Breast epithelium (tissue), 3 donors: ENCODE results near the gene NEURL1B.

Experiments used
- POLR2A ChIP-seq: fragments of 450-650 bp; IDR thresholded peaks from one replicate; pipeline ENCODE4 v1.6.1; 2016; ENCODE audit warnings: antibody characterized with exemption, mild to moderate bottlenecking, moderate library complexity
- POLR2AphosphoS5 ChIP-seq, 3 donors: sonication (generic); formaldehyde crosslinking; IDR thresholded peaks; one replicate each; pipeline ENCODE4 v1.6.1; 2017; ENCODE audit warnings: antibody characterized with exemption in 3 of 3

DNA sequence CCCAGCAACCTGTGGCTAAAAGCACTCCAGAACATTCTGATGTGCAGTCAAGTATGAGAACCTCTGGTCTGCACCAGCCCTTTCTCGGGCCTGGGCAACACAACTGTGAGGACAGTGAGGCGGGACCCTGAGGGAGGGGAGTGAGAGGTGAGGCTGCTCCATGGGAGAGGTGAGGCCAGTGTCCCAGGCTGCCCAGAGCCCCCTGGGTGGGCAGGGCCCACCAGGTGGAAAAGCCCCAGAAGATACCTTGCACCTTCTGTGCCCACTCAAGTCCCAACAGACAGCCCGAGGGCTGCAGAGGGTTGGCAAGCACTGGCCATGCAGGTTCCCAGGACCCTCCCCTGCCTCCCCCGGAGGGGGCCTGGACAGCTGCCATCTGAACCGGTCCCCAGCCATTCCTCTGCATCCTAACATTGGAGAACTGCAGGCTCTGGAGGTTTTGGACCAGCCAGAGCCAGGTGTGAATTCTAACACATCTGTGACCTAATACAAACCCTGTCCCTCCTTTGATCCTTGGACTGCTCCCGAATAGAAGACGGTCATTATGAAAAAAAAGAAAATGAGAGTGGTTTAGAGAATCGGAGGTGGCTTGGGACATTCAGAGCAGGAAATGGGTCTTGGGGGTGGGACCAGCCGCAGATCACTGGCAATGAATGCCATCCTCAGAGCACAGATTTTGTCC lies 72.9 kb downstream of the NEURL1B start:
- TF ChIP-seq POLR2AphosphoS5 (IDR thresholded peaks at IDR 0.05) (no peak), POLR2A (no peak)
